A549 (cell line): ENCODE data around the gene MRPS33. TPM values are rescaled to one million over a fixed set of nuclear protein-coding genes. Genes with fewer than 3 reads are reported as not detected.

Experiments used
- ATAC-seq, 2 experiments: fragments of 200-7000 bp in 1 of 2; fragments of >200 bp in 1 of 2; cut with Nextera tagmentation in 1 of 2; cut with Tn5 transposase in 1 of 2; 3 replicates each; pipeline versions ENCODE4 v1.8.0 to v1.9.1; 2018 to 2020; ENCODE audit warnings: mild to moderate bottlenecking in 1 of 2, moderate library complexity in 1 of 2
- CTCF ChIA-PET: fragments of 300-600 bp; sonication (Branson Sonifier 250); formaldehyde crosslinking; extraction: SDS; loops from one replicate; lab custom pipeline; 2021; ENCODE audit warnings: antibody characterized with exemption, inconsistent platforms; lab: Yijun Ruan, JAX
- POLR2A ChIA-PET: fragments of 350-600 bp; formaldehyde crosslinking; extraction: SDS; loops from one replicate; lab custom pipeline; 2021; ENCODE audit warnings: antibody characterized with exemption, inconsistent platforms; lab: Yijun Ruan, JAX
- DNase-seq, 2 experiments: peaks; one replicate each; pipeline versions ENCODE4 v3.0.0 to v3.0.0-alpha.2; 2011 to 2016; ENCODE audit warnings: low read depth in 1 of 2, low spot score in 1 of 2
- FAIRE-seq: peaks from 2 replicates; lab custom pipeline; 2011; peaks lifted over from hg19 to GRCh38; lab: Jason Lieb, UNC
- H3K27ac ChIP-seq, 2 experiments: fragments of >200 bp; sonication (Bioruptor Twin); formaldehyde crosslinking; 3 replicates each; pipeline ENCODE4 v1.5.1; 2016 to 2017
- H3K4me1 ChIP-seq: fragments of >200 bp; sonication (Bioruptor Twin); formaldehyde crosslinking; 3 replicates; pipeline ENCODE4 v1.6.1; 2016
- H3K4me2 ChIP-seq: fragments of >200 bp; sonication (Bioruptor Twin); formaldehyde crosslinking; 3 replicates; pipeline ENCODE4 v1.6.1; 2016
- H3K4me3 ChIP-seq: fragments of >200 bp; sonication (Bioruptor Twin); formaldehyde crosslinking; 3 replicates; pipeline ENCODE4 v1.5.1; 2016
- H3K9me3 ChIP-seq: fragments of >200 bp; sonication (Bioruptor Twin); formaldehyde crosslinking; 3 replicates; pipeline ENCODE4 v1.6.1; 2016
- ATOH8 ChIP-seq: fragments of 250-450 bp; sonication (Bioruptor Pico); IDR thresholded peaks from 2 replicates; pipeline ENCODE4 v1.5.0; 2020; ENCODE audit warnings: low read depth, mild to moderate bottlenecking, moderate library complexity
- BCL3 ChIP-seq: fragments of >200 bp; sonication (Bioruptor Twin); formaldehyde crosslinking; IDR thresholded peaks from 3 replicates; pipeline ENCODE4 v1.6.1; 2016
- CBX2 ChIP-seq: fragments of 200-600 bp; sonication (generic); IDR thresholded peaks from 2 replicates; pipeline ENCODE4 v1.6.1; 2016; ENCODE audit warnings: low read depth, mild to moderate bottlenecking, borderline replicate concordance
- CBX8 ChIP-seq: fragments of 200-600 bp; sonication (generic); IDR thresholded peaks from 2 replicates; pipeline ENCODE4 v1.6.1; 2016
- CEBPB ChIP-seq, 2 experiments: fragments of >200 bp in 1 of 2; sonication (Bioruptor Twin) in 1 of 2; formaldehyde crosslinking in 1 of 2; IDR thresholded peaks; 2 replicates each; pipeline ENCODE4 v1.6.1; 2012 to 2016
- CHD2 ChIP-seq: fragments of 150-350 bp; IDR thresholded peaks from 2 replicates; pipeline ENCODE4 v1.6.1; 2014; ENCODE audit warnings: low read length; ENCODE audit not compliant: partially characterized antibody
- CHD4 ChIP-seq: fragments of 200-600 bp; sonication (generic); IDR thresholded peaks from 2 replicates; pipeline ENCODE4 v1.6.1; 2016; ENCODE audit warnings: antibody characterized with exemption, mild to moderate bottlenecking, borderline replicate concordance
- EHMT2 ChIP-seq: fragments of 200-600 bp; sonication (generic); IDR thresholded peaks from 2 replicates; pipeline ENCODE4 v1.6.1; 2016; ENCODE audit warnings: antibody characterized with exemption, low read depth, mild to moderate bottlenecking, moderate library complexity
- EP300 ChIP-seq, 2 experiments: fragments of >200 bp; sonication (Bioruptor Twin); formaldehyde crosslinking; IDR thresholded peaks; 2 replicates in 1 of 2; 3 replicates in 1 of 2; pipeline ENCODE4 v1.6.1; 2016 to 2017
- ESRRA ChIP-seq: fragments of 150-350 bp; IDR thresholded peaks from 2 replicates; pipeline ENCODE4 v1.6.1; 2014; ENCODE audit warnings: mild to moderate bottlenecking, low read length, borderline replicate concordance
- FOXS1 ChIP-seq: fragments of 250-450 bp; sonication (Bioruptor Pico); IDR thresholded peaks from 2 replicates; pipeline ENCODE4 v1.5.0; 2020; ENCODE audit warnings: mild to moderate bottlenecking, moderate library complexity
- GATA3 ChIP-seq: IDR thresholded peaks from 2 replicates; pipeline ENCODE4 v1.6.1; 2012; ENCODE audit warnings: borderline replicate concordance
- HDAC2 ChIP-seq: fragments of 200-600 bp; sonication (generic); IDR thresholded peaks from 2 replicates; pipeline ENCODE4 v1.6.1; 2016
- HMGXB4 ChIP-seq: fragments of 250-450 bp; sonication (Bioruptor Pico); IDR thresholded peaks from 2 replicates; pipeline ENCODE4 v1.5.0; 2021; ENCODE audit warnings: mild to moderate bottlenecking, moderate library complexity, borderline replicate concordance
- JUN ChIP-seq, 2 experiments: fragments of >200 bp; sonication (Bioruptor Twin); formaldehyde crosslinking; IDR thresholded peaks; 2 replicates in 1 of 2; 3 replicates in 1 of 2; pipeline ENCODE4 v1.6.1; 2016 to 2017
- KDM1A ChIP-seq: fragments of 200-600 bp; sonication (generic); IDR thresholded peaks from 2 replicates; pipeline ENCODE4 v1.6.1; 2016; ENCODE audit warnings: low read depth, mild to moderate bottlenecking
- MAFK ChIP-seq: fragments of 450-650 bp; IDR thresholded peaks from 2 replicates; pipeline ENCODE4 v1.6.1; 2014; ENCODE audit not compliant: partially characterized antibody
- MAZ ChIP-seq: fragments of 150-350 bp; IDR thresholded peaks from 2 replicates; pipeline ENCODE4 v1.6.1; 2014; ENCODE audit warnings: antibody characterized with exemption, low read depth, low read length, borderline replicate concordance
- NFE2L2 ChIP-seq: fragments of 150-350 bp; conservative IDR thresholded peaks from 2 replicates; pipeline ENCODE4 v1.6.1; 2014; ENCODE audit warnings: low read length
- NR3C1 ChIP-seq: fragments of >200 bp; sonication (Bioruptor Twin); formaldehyde crosslinking; IDR thresholded peaks from 3 replicates; pipeline ENCODE4 v1.6.1; 2017
- POLR2A ChIP-seq: IDR thresholded peaks from 2 replicates; pipeline ENCODE4 v1.6.1; 2012; ENCODE audit warnings: mild to moderate bottlenecking, low read length
- POLR2AphosphoS2 ChIP-seq: conservative IDR thresholded peaks from 2 replicates; pipeline ENCODE4 v1.6.1; 2012; ENCODE audit warnings: low read length, improper control_type of control experiment, inconsistent platforms
- RAD21 ChIP-seq, 2 experiments: fragments of >200 bp in 1 of 2; sonication (Bioruptor Twin) in 1 of 2; formaldehyde crosslinking in 1 of 2; IDR thresholded peaks in 1 of 2; conservative IDR thresholded peaks in 1 of 2; 2 replicates in 1 of 2; 3 replicates in 1 of 2; pipeline ENCODE4 v1.6.1; 2012 to 2018; ENCODE audit warnings: inconsistent platforms in 1 of 2
- SREBF2 ChIP-seq: fragments of 450-650 bp; IDR thresholded peaks from 2 replicates; pipeline ENCODE4 v1.6.1; 2014; ENCODE audit warnings: mild to moderate bottlenecking, moderate library complexity
- TFCP2L1 ChIP-seq: fragments of 250-450 bp; sonication (Bioruptor Pico); IDR thresholded peaks from 2 replicates; pipeline ENCODE4 v1.5.0; 2021; ENCODE audit warnings: mild to moderate bottlenecking
- ZC3H11A ChIP-seq: fragments of 450-650 bp; IDR thresholded peaks from 2 replicates; pipeline ENCODE4 v1.6.1; 2014; ENCODE audit warnings: antibody characterized with exemption, mild to moderate bottlenecking
- ZSCAN20 ChIP-seq: fragments of 250-450 bp; sonication (Bioruptor Pico); IDR thresholded peaks from 2 replicates; pipeline ENCODE4 v1.8.0; 2022; ENCODE audit warnings: mild to moderate bottlenecking, moderate library complexity
- WGBS: methylation state at CpG from one replicate; pipeline ENCODE4 v1.1.6; 2017; ENCODE audit errors: missing lambda C conversion rate; 5-methylcytosine and 5-hydroxymethylcytosine counted together
- polyA plus RNA-seq, 4 experiments: library from polyadenylated mRNA; depleted of rRNA in 3 of 4; stranded (reverse); fragments of >200 nt; fragmentation: RNase III in 1 of 4; extraction: RNeasy Plus Mini Kit Qiagen cat#74134 plus additional on column Dnase treatment in 1 of 4; gene quantifications; 2 replicates in 3 of 4; 3 replicates in 1 of 4; pipeline ENCODE4 v1.2.3, GENCODE V29; 2011 to 2017

Gene MRPS33
- polyA plus RNA-seq, 2 of the 4 experiments (the other 2 are of a cell fraction), result 120 to 186 TPM

- 5% methylated on average over 1 of the region's 1 CpG for WGBS
- H3K4me3 ChIP-seq, result no peak overlapping the region
- POLR2A ChIA-PET, result no interaction called here
- CTCF ChIA-PET, result interaction anchor here (1.0 to 2.1 kb wide), 6 partner anchors 10 to 327 kb away, joined by 3 to 7 read pairs (median 4); partner anchors contain the start of gene MRPS33
- ATAC-seq (no peak), DNase-seq (no peak), FAIRE-seq (no peak)
- H3K4me2 ChIP-seq, result peak overlapping the region; percentile 11; the same call in 2 of the 3 replicates
- no peak overlapping the region for H3K27ac ChIP-seq
- TF ChIP-seq POLR2AphosphoS2, result no peak
- no peak for TF ChIP-seq CHD4
- TF ChIP-seq GATA3, result no peak
- no peak for TF ChIP-seq HMGXB4 (CRISPR knock-in tag)
- TF ChIP-seq BCL3, result no peak
- no peak for TF ChIP-seq CEBPB (IDR thresholded peaks at IDR 0.05)
- TF ChIP-seq MAFK, result no peak
- TF ChIP-seq ZSCAN20 (CRISPR knock-in tag), result no peak
- no peak for TF ChIP-seq POLR2A
- no peak for TF ChIP-seq MAZ
- peaks cover 9% of the 10 kb centered on the region; the same call in 1 of the 3 replicates for H3K4me1 ChIP-seq
- H3K9me3 ChIP-seq, result no peaks in the 10 kb centered on the region
Measured at GRCh38 chr7:141001546-141001945, 13.2 kb downstream of the MRPS33 start.

GRCh38 chr7:141001122-141001521 is 13.6 kb downstream of the MRPS33 start:
- WGBS, result 95% methylated on average over 3 of the region's 3 CpGs
- Histone ChIP-seq H3K4me1 (peaks cover 9% of the 10 kb centered on the region; the same call in 1 of the 3 replicates), H3K4me3 (no peak overlapping the region), H3K9me3 (no peaks in the 10 kb centered on the region), H3K4me2 (no peak overlapping the region), H3K27ac (no peak overlapping the region)
- ChIA-PET POLR2A (no interaction called here), CTCF (interaction anchor here (1.0 to 2.1 kb wide), 6 partner anchors 9 to 327 kb away, joined by 3 to 7 read pairs (median 4); partner anchors contain the start of gene MRPS33)
- ATAC-seq (no peak), FAIRE-seq (no peak), DNase-seq (no peak)
- TF ChIP-seq BCL3, result no peak
- no peak for TF ChIP-seq CBX2
- no peak for TF ChIP-seq FOXS1 (CRISPR knock-in tag)
- no peak for TF ChIP-seq NR3C1
- no peak for TF ChIP-seq RAD21 (conservative IDR thresholded peaks at IDR 0.05 in 1 of 2, IDR thresholded peaks at IDR 0.05 in 1 of 2)
- no peak for TF ChIP-seq ZC3H11A
- TF ChIP-seq KDM1A, result no peak
- no peak for TF ChIP-seq SREBF2
- no peak for TF ChIP-seq TFCP2L1 (CRISPR knock-in tag)
- TF ChIP-seq ATOH8 (CRISPR knock-in tag), result no peak
- no peak for TF ChIP-seq HDAC2
- TF ChIP-seq NFE2L2, result no peak
- no peak for TF ChIP-seq JUN (IDR thresholded peaks at IDR 0.05)
- TF ChIP-seq EP300 (IDR thresholded peaks at IDR 0.05), result no peak
- no peak for TF ChIP-seq EHMT2
- no peak for TF ChIP-seq ESRRA
- TF ChIP-seq CBX8, result no peak
- no peak for TF ChIP-seq CHD2
